Measurements from ENCODE around the gene HOXB6.

HOXB6 gene

GRCh38 chr17:48551214-48551555 is 53.6 kb downstream of the HOXB6 start:
- DNase-seq = no peak

- no peak for DNase-seq
Observed at GRCh38 chr17:48550502-48551213, 54.1 kb downstream of the HOXB6 start.

GRCh38 chr17:48549914-48550501 is 54.8 kb downstream of the HOXB6 start:
- DNase-seq = no peak

- no peak for DNase-seq
Observed at GRCh38 chr17:48549281-48549630, 55.5 kb downstream of the HOXB6 start.

- DNase-seq = no peak
Observed at GRCh38 chr17:48548523-48549280, 56.1 kb downstream of the HOXB6 start.

GRCh38 chr17:48547808-48548522 is 56.8 kb downstream of the HOXB6 start:
- no peak for DNase-seq

- DNase-seq = no peak
Observed at GRCh38 chr17:48546924-48547807, 57.6 kb downstream of the HOXB6 start.

- DNase-seq = no peak
Observed at GRCh38 chr17:48546137-48546923, 58.5 kb downstream of the HOXB6 start.
